Aorta (tissue), 5 donors: ENCODE data around the gene MANF. TPM values are rescaled to one million over a fixed set of nuclear protein-coding genes. Genes with fewer than 3 reads are reported as not detected.
"Not testable (repeated sequence)": the region's sequence is repeated elsewhere in the genome, so short reads cannot be mapped to it uniquely, and the experiment has no call there.

ENCODE experiments used
- ATAC-seq: fragments of 200-7000 bp; cut with Tn5 transposase; one replicate; pipeline ENCODE4 v1.9.1; 2022; ENCODE audit warnings: moderate library complexity; ENCODE audit not compliant: low FRiP score
- DNase-seq, 2 donors: peaks; one replicate each; pipeline ENCODE4 v3.0.0-alpha.2; 2020
- H3K27ac ChIP-seq, 2 donors: one replicate each; pipeline ENCODE4 v1.5.1; 2013; ENCODE audit warnings: low read length in 2 of 2, mild to moderate bottlenecking in 2 of 2, moderate library complexity in 2 of 2, control low read depth in 1 of 2, inconsistent platforms in 1 of 2, low read depth in 1 of 2
- H3K27me3 ChIP-seq, 2 donors: one replicate each; pipeline ENCODE4 v1.6.1; 2013; ENCODE audit warnings: control low read depth in 1 of 2, low read length in 1 of 2, mild to moderate bottlenecking in 1 of 2, moderate library complexity in 1 of 2; ENCODE audit not compliant: insufficient read depth in 2 of 2, control insufficient read depth in 1 of 2
- H3K36me3 ChIP-seq, 2 donors: one replicate each; pipeline ENCODE4 v1.6.1; 2013; ENCODE audit warnings: control low read depth in 1 of 2, low read length in 1 of 2, mild to moderate bottlenecking in 1 of 2; ENCODE audit not compliant: insufficient read depth in 2 of 2, control insufficient read depth in 1 of 2
- H3K4me1 ChIP-seq, 2 donors: one replicate each; pipeline ENCODE4 v1.6.1; 2013; ENCODE audit warnings: low read length in 2 of 2, control low read depth in 1 of 2, mild to moderate bottlenecking in 1 of 2, moderate library complexity in 1 of 2; ENCODE audit not compliant: insufficient read depth in 2 of 2, control insufficient read depth in 1 of 2
- H3K4me3 ChIP-seq, 2 donors: one replicate each; pipeline ENCODE4 v1.5.1; 2013; ENCODE audit warnings: low read length in 2 of 2, control low read depth in 1 of 2, mild to moderate bottlenecking in 1 of 2
- H3K9me3 ChIP-seq: one replicate; pipeline ENCODE4 v1.6.1; 2013; ENCODE audit warnings: mild to moderate bottlenecking, low read length; ENCODE audit not compliant: control insufficient read depth
- WGBS, 2 donors: extraction: QIAGEN DNeasy Blood & Tissue Kit; methylation state at CpG; one replicate each; pipeline ENCODE4 v1.1.7; 2013; 5-methylcytosine and 5-hydroxymethylcytosine counted together
- intact Hi-C, 2 donors: fragments of 100-400 bp; cut with DNase I; formaldehyde crosslinking; loops; one replicate each; pipeline versions ENCODE4 v1.14.2 to v1.15.0; 2022
- polyA plus RNA-seq, 2 donors: library from polyadenylated mRNA; stranded (reverse); fragments of 200-250 nt; gene quantifications; one replicate each; pipeline ENCODE4 v1.2.3, GENCODE V29; 2013
- total RNA-seq, 2 donors: library from RNA; stranded (reverse); fragmentation: NEBNext Ultra II Directional; extraction: Animal tissue kit (Norgen Biotek cat#: 25700); gene quantifications; one replicate each; pipeline ENCODE4 v1.2.1, GENCODE V29; 2021
- donor health status: healthy with polysubstance abuse.
- donor health status: Bipolar disorder and iron deficiency.
- donor health status: DM: no; HTN: no; CAD: no.
- donor health status: DM: no; HTN: no; CAD: no.
- donor health status: DM: yes; HTN: yes; CAD: no.

Gene MANF
- total and polyA plus RNA-seq, 4 donors = 47.7 to 108 (median 73.0) TPM

- ATAC-seq = peak; percentile 26
These were observed 23.3 kb upstream of the MANF start for GRCh38 chr3:51361746-51362145.

GRCh38 chr3:51362476-51362875 lies 22.6 kb upstream of the MANF start:
- intact Hi-C loops = no loop called here
- Histone ChIP-seq H3K36me3 (no peaks in the 10 kb centered on the region), H3K27me3 (no peaks in the 10 kb centered on the region), H3K9me3 (no peaks in the 10 kb centered on the region), H3K4me1 (no peaks in the 10 kb centered on the region), H3K4me3 (no peak overlapping the region), H3K27ac (no peak overlapping the region)
- DNase-seq (peak in 1 of 2 donors; percentile 37), ATAC-seq (no peak)
- 83 to 85% methylated on average over 9 of the region's 9 CpGs for WGBS, 2 donors

More at GRCh38 chr3:51361746-51362145, 23.3 kb upstream of the MANF start:
- no peaks in the 10 kb centered on the region for H3K27me3 ChIP-seq
- H3K4me1 ChIP-seq = no peaks in the 10 kb centered on the region
- H3K9me3 ChIP-seq = no peaks in the 10 kb centered on the region
- H3K4me3 ChIP-seq = no peak overlapping the region
- no peak overlapping the region for H3K27ac ChIP-seq
- 89 to 90% methylated on average over 6 of the region's 6 CpGs for WGBS, 2 donors
- DNase-seq = peak in 1 of 2 donors; percentile 55
- H3K36me3 ChIP-seq = no peaks in the 10 kb centered on the region
- intact Hi-C loops = no loop called here

- H3K4me3 ChIP-seq, H3K9me3 ChIP-seq, H3K36me3 ChIP-seq, intact Hi-C loops, H3K27ac ChIP-seq, H3K4me1 ChIP-seq, ATAC-seq, H3K27me3 ChIP-seq: not testable (repeated sequence)
- peak; percentile 20 to 32 for DNase-seq
- 90 to 94% methylated on average over 8 of the region's 8 CpGs for WGBS, 2 donors
These were observed 16.8 kb upstream of the MANF start for GRCh38 chr3:51368276-51368675.

- peak; percentile 56 to 64 for DNase-seq
- intact Hi-C loops = loop anchor here (5.0 to 10.0 kb wide), 4 partner anchors 265 to 797 kb away; partner anchors contain the start of gene MAPKAPK3 (in 2 of the 2)
- WGBS, 2 donors = 21 to 31% methylated on average over 4 of the region's 4 CpGs
- H3K9me3 ChIP-seq = no peaks in the 10 kb centered on the region
- no peaks in the 10 kb centered on the region for H3K4me1 ChIP-seq
- ATAC-seq = no peak
- H3K4me3 ChIP-seq = no peak overlapping the region
- H3K27me3 ChIP-seq = no peaks in the 10 kb centered on the region
- H3K36me3 ChIP-seq = no peaks in the 10 kb centered on the region
- no peak overlapping the region for H3K27ac ChIP-seq
These were observed 13.0 kb upstream of the MANF start for GRCh38 chr3:51371943-51372557.

- DNase-seq (peak in 1 of 2 donors; percentile 10), ATAC-seq (no peak)
- H3K4me3 ChIP-seq = no peak overlapping the region
- H3K36me3 ChIP-seq = no peaks in the 10 kb centered on the region
- no peaks in the 10 kb centered on the region for H3K9me3 ChIP-seq
- 81 to 83% methylated on average over 5 of the region's 5 CpGs for WGBS, 2 donors
- no peaks in the 10 kb centered on the region for H3K4me1 ChIP-seq
- intact Hi-C loops = loop anchor here (5.0 to 10.0 kb wide), 4 partner anchors 267 to 799 kb away; partner anchors contain the start of gene MAPKAPK3 (in 2 of the 2)
- H3K27ac ChIP-seq = no peak overlapping the region
- no peaks in the 10 kb centered on the region for H3K27me3 ChIP-seq
These were observed 11.3 kb upstream of the MANF start for GRCh38 chr3:51373658-51374421.

GRCh38 chr3:51374456-51374855 lies 10.6 kb upstream of the MANF start:
- WGBS, 2 donors = 93 to 94% methylated on average over 11 of the region's 11 CpGs
- ATAC-seq = no peak
- no peaks in the 10 kb centered on the region for H3K4me1 ChIP-seq
- peak; percentile 18 to 38 for DNase-seq
- no peaks in the 10 kb centered on the region for H3K36me3 ChIP-seq
- intact Hi-C loops = loop anchor here (5.0 to 10.0 kb wide), 4 partner anchors 267 to 800 kb away; partner anchors contain the start of gene MAPKAPK3 (in 2 of the 2)
- no peaks in the 10 kb centered on the region for H3K27me3 ChIP-seq
- H3K9me3 ChIP-seq = no peaks in the 10 kb centered on the region
- no peak overlapping the region for H3K4me3 ChIP-seq
- no peak overlapping the region for H3K27ac ChIP-seq

- DNase-seq = peak in 1 of 2 donors; percentile 25
- H3K4me3 ChIP-seq = no peak overlapping the region
- intact Hi-C loops = loop anchor here in 1 of 2 donors (10.0 kb wide), 1 partner anchor 800 kb away; no protein-coding TSS in a partner anchor
- H3K27me3 ChIP-seq = no peaks in the 10 kb centered on the region
- H3K36me3 ChIP-seq = no peaks in the 10 kb centered on the region
- no peak for ATAC-seq
- H3K9me3 ChIP-seq = no peaks in the 10 kb centered on the region
- H3K27ac ChIP-seq = no peak overlapping the region
- no peaks in the 10 kb centered on the region for H3K4me1 ChIP-seq
These were observed 10.0 kb upstream of the MANF start for GRCh38 chr3:51375136-51375535.

GRCh38 chr3:51375571-51375970 lies 9.5 kb upstream of the MANF start:
- Histone ChIP-seq H3K36me3 (no peaks in the 10 kb centered on the region), H3K27ac (no peak overlapping the region), H3K27me3 (no peaks in the 10 kb centered on the region), H3K4me3 (no peak overlapping the region), H3K9me3 (no peaks in the 10 kb centered on the region), H3K4me1 (no peaks in the 10 kb centered on the region)
- DNase-seq = peak; percentile 14 to 49
- intact Hi-C loops = loop anchor here in 1 of 2 donors (10.0 kb wide), 1 partner anchor 801 kb away; no protein-coding TSS in a partner anchor
- WGBS, 2 donors = 73 to 75% methylated on average over 8 of the region's 8 CpGs
- no peak for ATAC-seq
